Measurements from ENCODE around the gene APBA1. TPM values are rescaled to one million over a fixed set of nuclear protein-coding genes. Genes with fewer than 3 reads are reported as not detected.
"Not testable (repeated sequence)": the region's sequence is repeated elsewhere in the genome, so short reads cannot be mapped to it uniquely, and the experiment has no call there.

APBA1 gene
- total and polyA plus RNA-seq, 5 donors: 3.5 to 9.2 (median 6.2) TPM

DNA sequence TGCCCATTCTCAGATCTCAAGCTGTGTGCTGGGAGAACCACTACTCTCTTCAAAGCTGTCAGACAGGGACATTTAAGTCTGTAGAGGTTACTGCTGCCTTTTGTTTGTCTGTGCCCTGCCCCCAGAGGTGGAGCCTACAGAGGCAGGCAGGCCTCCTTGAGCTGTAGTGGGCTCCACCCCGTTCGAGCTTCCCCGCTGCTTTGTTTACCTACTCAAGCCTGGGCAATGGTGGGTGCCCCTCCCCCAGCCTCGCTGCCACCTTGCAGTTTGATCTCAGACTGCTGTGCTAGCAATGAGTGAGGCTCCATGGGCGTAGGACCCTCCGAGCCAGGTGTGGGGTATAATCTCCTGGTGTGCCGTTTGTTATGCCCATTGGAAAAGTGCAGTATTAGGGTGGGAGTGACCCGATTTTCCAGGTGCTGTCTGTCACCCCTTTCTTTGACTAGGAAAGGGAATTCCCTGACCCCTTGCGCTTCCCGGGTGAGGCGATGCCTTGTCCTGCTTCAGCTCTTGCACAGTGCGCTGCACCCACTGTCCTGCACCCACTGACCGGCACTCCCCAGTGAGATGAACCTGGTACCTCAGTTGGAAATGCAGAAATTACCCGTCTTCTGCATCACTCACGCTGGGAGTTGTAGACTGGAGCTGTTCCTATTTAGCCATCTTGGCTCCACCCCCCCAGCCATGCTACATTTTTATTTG, 231.8 kb downstream of the APBA1 start:
- H3K9me3 ChIP-seq (ENCODE audit: control insufficient read depth, low read length); H3K4me1 ChIP-seq (ENCODE audit: control insufficient read depth, insufficient read depth, low read length); H3K27ac ChIP-seq (ENCODE audit: low read length); intact Hi-C loops (cut with DNase I); DNase-seq; ATAC-seq; H3K4me3 ChIP-seq (ENCODE audit: low read length); H3K27me3 ChIP-seq (ENCODE audit: control insufficient read depth, insufficient read depth): not testable (repeated sequence)
- WGBS: 93% methylated on average over 15 of the region's 15 CpGs

DNA sequence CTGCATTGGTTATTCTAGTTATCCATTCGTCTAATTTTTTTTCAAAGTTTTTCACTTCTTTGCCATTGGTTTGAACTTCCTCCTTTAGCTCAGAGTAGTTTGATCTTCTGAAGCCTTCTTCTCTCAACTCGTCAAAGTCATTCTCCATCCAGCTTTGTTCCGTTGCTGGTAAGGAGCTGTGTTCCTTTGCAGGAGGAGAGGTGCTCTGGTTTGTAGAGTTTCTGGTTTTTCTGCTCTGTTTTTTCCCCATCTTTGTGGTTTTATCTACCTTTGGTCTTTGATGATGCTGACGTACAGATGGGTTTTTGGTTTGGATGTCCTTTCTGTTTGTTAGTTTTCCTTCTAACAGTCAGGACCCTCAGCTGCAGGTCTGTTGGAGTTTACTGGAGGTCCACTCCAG, 232.5 kb downstream of the APBA1 start:
- H3K9me3 ChIP-seq (ENCODE audit: control insufficient read depth, low read length); H3K27me3 ChIP-seq (ENCODE audit: control insufficient read depth, insufficient read depth); H3K27ac ChIP-seq (ENCODE audit: low read length); H3K4me3 ChIP-seq (ENCODE audit: low read length); H3K4me1 ChIP-seq (ENCODE audit: control insufficient read depth, insufficient read depth, low read length); intact Hi-C loops (cut with DNase I); DNase-seq; ATAC-seq: not testable (repeated sequence)
- WGBS: 93% methylated on average over 4 of the region's 4 CpGs

GRCh38 chr9:69433968-69434367, 238.2 kb downstream of the APBA1 start:
- Histone ChIP-seq H3K9me3 (ENCODE audit: control insufficient read depth, low read length) (no peaks in the 10 kb centered on the region), H3K4me3 (ENCODE audit: low read length) (no peak overlapping the region), H3K27me3 (ENCODE audit: control insufficient read depth, insufficient read depth) (no peaks in the 10 kb centered on the region), H3K27ac (ENCODE audit: low read length) (no peak overlapping the region), H3K4me1 (ENCODE audit: control insufficient read depth, insufficient read depth, low read length) (no peaks in the 10 kb centered on the region)
- intact Hi-C loops (cut with DNase I): no loop called here
- DNase-seq: no peak
- ATAC-seq: no peak
- WGBS: 96% methylated on average over 6 of the region's 6 CpGs

DNA sequence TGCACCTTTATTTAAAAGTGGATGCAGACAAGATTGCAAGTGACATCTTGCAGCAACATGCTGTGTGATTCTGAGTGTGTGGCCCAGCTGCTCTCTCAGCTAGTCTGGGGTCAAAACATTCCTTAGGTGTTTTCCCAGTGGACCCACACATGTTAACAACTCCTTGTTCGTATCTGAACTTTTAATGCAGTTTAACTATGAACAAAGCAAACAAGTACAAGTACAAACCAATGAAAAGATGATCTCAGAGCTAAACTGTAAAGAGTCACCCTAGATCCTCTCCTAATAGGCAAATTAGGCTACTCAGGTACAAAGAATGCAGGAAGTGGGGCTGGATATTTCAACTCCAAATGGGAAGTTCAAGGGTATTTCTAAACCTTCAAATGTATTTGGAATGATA, 238.8 kb downstream of the APBA1 start:
- H3K9me3 ChIP-seq (ENCODE audit: control insufficient read depth, low read length): no peaks in the 10 kb centered on the region
- intact Hi-C loops (cut with DNase I): no loop called here
- no peak for DNase-seq
- H3K27me3 ChIP-seq (ENCODE audit: control insufficient read depth, insufficient read depth): no peaks in the 10 kb centered on the region
- WGBS: 57% methylated on average over 1 of the region's 1 CpG
- H3K4me1 ChIP-seq (ENCODE audit: control insufficient read depth, insufficient read depth, low read length): no peaks in the 10 kb centered on the region
- ATAC-seq: no peak
- no peak overlapping the region for H3K27ac ChIP-seq (ENCODE audit: low read length)
- no peak overlapping the region for H3K4me3 ChIP-seq (ENCODE audit: low read length)

GRCh38 chr9:69432623-69433022, 239.5 kb downstream of the APBA1 start:
- 93% methylated on average over 11 of the region's 11 CpGs for WGBS
- Histone ChIP-seq H3K9me3 (ENCODE audit: control insufficient read depth, low read length) (no peaks in the 10 kb centered on the region), H3K4me3 (ENCODE audit: low read length) (no peak overlapping the region), H3K4me1 (ENCODE audit: control insufficient read depth, insufficient read depth, low read length) (no peaks in the 10 kb centered on the region), H3K27me3 (ENCODE audit: control insufficient read depth, insufficient read depth) (no peaks in the 10 kb centered on the region), H3K27ac (ENCODE audit: low read length) (no peak overlapping the region)
- intact Hi-C loops (cut with DNase I): no loop called here
- DNase-seq: no peak
- no peak for ATAC-seq

DNA sequence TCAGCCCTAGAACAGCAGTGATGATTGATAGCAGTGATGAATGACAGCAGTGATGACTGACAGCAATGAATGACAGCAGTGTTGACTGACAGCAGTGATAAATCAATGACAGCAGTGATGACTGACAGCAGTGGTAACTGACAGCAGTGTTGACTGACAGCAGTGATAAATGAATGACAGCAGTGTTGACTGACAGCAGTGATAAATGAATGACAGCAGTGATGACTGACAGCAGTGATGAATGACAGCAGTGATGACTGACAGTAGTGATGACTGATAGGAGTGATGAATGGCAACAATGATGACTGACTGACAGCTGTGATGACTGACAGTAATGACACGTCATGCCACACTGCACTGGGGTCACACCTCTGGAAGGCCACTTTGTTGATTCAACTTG, 240.4 kb downstream of the APBA1 start:
- WGBS: 90% methylated on average over 1 of the region's 1 CpG
- intact Hi-C loops (cut with DNase I): no loop called here
- H3K4me3 ChIP-seq (ENCODE audit: low read length): no peak overlapping the region
- H3K27me3 ChIP-seq (ENCODE audit: control insufficient read depth, insufficient read depth): no peaks in the 10 kb centered on the region
- no peak for ATAC-seq
- no peak for DNase-seq
- no peaks in the 10 kb centered on the region for H3K4me1 ChIP-seq (ENCODE audit: control insufficient read depth, insufficient read depth, low read length)
- H3K9me3 ChIP-seq (ENCODE audit: control insufficient read depth, low read length): no peaks in the 10 kb centered on the region
- H3K27ac ChIP-seq (ENCODE audit: low read length): no peak overlapping the region

DNA sequence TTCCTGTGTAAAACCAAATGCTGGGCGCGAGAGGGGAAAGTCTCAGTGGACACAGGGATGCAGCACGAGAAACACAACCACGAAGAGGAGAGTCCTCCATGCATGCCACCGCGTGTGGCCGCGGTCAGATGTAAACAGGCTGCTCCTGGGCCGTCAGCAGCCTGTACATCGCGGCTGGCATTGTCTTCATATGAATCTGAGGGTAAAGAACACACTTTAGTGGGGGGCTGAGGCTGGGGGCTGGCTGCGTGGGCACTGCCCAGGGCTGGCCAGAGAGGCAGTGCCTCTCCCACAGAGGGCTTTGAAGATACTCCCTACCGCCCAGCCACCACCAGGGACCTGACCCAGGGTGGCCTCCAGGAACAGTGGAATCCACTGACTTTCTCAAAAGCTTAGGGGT, 241.0 kb downstream of the APBA1 start:
- intact Hi-C loops (cut with DNase I): no loop called here
- no peaks in the 10 kb centered on the region for H3K27me3 ChIP-seq (ENCODE audit: control insufficient read depth, insufficient read depth)
- DNase-seq (no peak), ATAC-seq (no peak)
- no peak overlapping the region for H3K4me3 ChIP-seq (ENCODE audit: low read length)
- WGBS: 93% methylated on average over 13 of the region's 13 CpGs
- H3K4me1 ChIP-seq (ENCODE audit: control insufficient read depth, insufficient read depth, low read length): no peaks in the 10 kb centered on the region
- no peaks in the 10 kb centered on the region for H3K9me3 ChIP-seq (ENCODE audit: control insufficient read depth, low read length)
- no peak overlapping the region for H3K27ac ChIP-seq (ENCODE audit: low read length)

- Histone ChIP-seq H3K27me3 (ENCODE audit: control insufficient read depth, insufficient read depth) (no peaks in the 10 kb centered on the region), H3K4me1 (ENCODE audit: control insufficient read depth, insufficient read depth, low read length) (no peaks in the 10 kb centered on the region), H3K4me3 (ENCODE audit: low read length) (no peak overlapping the region), H3K27ac (ENCODE audit: low read length) (no peak overlapping the region), H3K9me3 (ENCODE audit: control insufficient read depth, low read length) (no peaks in the 10 kb centered on the region)
- ATAC-seq (no peak), DNase-seq (no peak)
- intact Hi-C loops (cut with DNase I): no loop called here
- WGBS: 89% methylated on average over 4 of the region's 4 CpGs
Measured at GRCh38 chr9:69430206-69430605, 242.0 kb downstream of the APBA1 start.

DNA sequence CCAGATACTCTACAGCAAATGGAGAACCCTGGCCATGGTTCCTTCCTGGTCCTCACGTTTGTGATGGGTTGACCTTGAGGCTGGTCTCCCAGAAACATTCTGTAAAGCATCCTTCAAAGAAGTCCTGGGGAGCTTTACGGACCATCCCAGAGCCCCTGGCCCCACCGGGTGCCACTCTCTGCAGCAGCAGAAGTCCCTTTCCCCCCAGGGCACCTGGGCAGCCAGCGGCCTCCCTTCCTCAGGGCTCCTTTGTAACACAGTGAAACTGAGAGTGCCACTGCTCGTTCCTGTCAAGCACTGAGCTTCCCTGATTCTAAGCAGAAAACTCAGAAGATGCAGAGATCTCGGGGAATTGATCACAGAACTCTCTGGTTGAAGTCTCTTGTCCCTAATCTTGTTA, 242.9 kb downstream of the APBA1 start:
- no peak for DNase-seq
- no peaks in the 10 kb centered on the region for H3K9me3 ChIP-seq (ENCODE audit: control insufficient read depth, low read length)
- no peaks in the 10 kb centered on the region for H3K27me3 ChIP-seq (ENCODE audit: control insufficient read depth, insufficient read depth)
- no peaks in the 10 kb centered on the region for H3K4me1 ChIP-seq (ENCODE audit: control insufficient read depth, insufficient read depth, low read length)
- no peak overlapping the region for H3K27ac ChIP-seq (ENCODE audit: low read length)
- 82% methylated on average over 6 of the region's 6 CpGs for WGBS
- H3K4me3 ChIP-seq (ENCODE audit: low read length): no peak overlapping the region
- no peak for ATAC-seq
- intact Hi-C loops (cut with DNase I): loop anchor here (10.0 kb wide), 3 partner anchors 446 to 496 kb away; no protein-coding TSS in a partner anchor

DNA sequence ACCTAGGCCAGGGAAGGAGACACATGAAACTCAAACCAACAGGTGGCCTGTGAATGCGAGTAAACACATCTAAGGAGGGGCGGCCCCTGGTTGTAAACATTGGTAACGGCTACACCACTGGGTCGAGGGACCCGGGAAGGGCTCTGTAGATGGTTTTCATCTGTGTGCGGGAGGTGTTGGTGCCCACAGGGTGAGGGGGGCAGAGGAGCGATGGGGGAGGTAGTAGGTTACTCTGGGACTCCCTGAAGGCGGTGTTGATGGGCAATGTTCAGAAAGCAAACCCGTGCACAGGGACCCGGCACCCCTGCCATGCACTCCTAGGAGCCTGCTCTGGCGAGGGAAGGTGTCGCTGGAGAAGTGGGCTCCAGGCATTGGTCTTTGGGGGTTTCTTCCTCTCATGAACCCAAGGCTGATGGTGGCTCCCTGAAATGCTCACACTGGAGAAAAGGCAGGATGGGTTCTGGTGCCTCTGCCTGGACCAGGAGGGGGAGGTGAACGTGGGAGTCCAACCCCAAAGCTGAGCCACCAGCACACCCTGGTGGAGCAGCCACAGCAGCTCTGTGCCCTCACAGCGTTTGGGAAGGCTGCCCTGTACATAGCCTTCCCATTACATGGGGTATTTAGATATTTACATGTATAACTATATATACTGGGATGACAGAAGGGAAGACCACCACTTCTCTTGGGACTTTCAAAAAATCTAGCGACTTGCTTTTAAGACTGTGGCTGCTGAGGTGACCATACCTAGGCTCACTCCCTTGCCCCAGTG, 244.0 kb downstream of the APBA1 start:
- no peaks in the 10 kb centered on the region for H3K9me3 ChIP-seq (ENCODE audit: control insufficient read depth, low read length)
- H3K27me3 ChIP-seq (ENCODE audit: control insufficient read depth, insufficient read depth): no peaks in the 10 kb centered on the region

DNA sequence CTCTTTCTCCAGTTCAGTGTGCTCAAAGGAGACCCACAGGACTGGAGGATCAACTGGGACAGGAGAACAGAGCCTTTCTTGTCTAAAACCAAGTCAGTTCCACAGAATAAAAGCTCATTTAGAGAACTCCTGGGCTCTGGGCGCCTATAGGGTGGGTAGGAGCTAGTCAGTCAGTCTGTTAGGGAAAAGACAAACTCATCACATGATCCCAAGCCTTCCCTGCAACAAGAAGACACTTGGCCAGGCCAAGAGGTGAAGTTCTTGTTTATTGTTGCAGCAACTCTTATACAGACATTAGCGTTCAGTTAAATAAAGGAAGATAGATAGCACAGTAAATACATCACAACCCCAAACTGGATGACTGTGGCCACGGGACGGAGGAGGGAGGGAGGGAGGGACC, 244.9 kb downstream of the APBA1 start:
- DNase-seq: no peak
- 81% methylated on average over 4 of the region's 4 CpGs for whole genome bisulfite sequencing
- no peak for ATAC-seq
- no peak overlapping the region for H3K27ac ChIP-seq (ENCODE audit: low read length)
- no peaks in the 10 kb centered on the region for H3K4me1 ChIP-seq (ENCODE audit: control insufficient read depth, insufficient read depth, low read length)
- H3K4me3 ChIP-seq (ENCODE audit: low read length): no peak overlapping the region
- intact Hi-C loops (cut with DNase I): loop anchor here (10.0 kb wide), 3 partner anchors 448 to 498 kb away; no protein-coding TSS in a partner anchor
- no peaks in the 10 kb centered on the region for H3K9me3 ChIP-seq (ENCODE audit: control insufficient read depth, low read length)
- no peaks in the 10 kb centered on the region for H3K27me3 ChIP-seq (ENCODE audit: control insufficient read depth, insufficient read depth)

More for the DNA sequence above, 244.0 kb downstream of the APBA1 start:
- intact Hi-C loops (cut with DNase I): loop anchor here (10.0 kb wide), 3 partner anchors 447 to 497 kb away; no protein-coding TSS in a partner anchor
- 94% methylated on average over 15 of the region's 15 CpGs for WGBS
- ATAC-seq: no peak
- no peak for DNase-seq
- no peak overlapping the region for H3K4me3 ChIP-seq (ENCODE audit: low read length)
- no peaks in the 10 kb centered on the region for H3K4me1 ChIP-seq (ENCODE audit: control insufficient read depth, insufficient read depth, low read length)
- no peak overlapping the region for H3K27ac ChIP-seq (ENCODE audit: low read length)

All from right cardiac atrium (tissue), 5 donors.